ENCODE data around the gene PTPN6.

Gene PTPN6

DNA sequence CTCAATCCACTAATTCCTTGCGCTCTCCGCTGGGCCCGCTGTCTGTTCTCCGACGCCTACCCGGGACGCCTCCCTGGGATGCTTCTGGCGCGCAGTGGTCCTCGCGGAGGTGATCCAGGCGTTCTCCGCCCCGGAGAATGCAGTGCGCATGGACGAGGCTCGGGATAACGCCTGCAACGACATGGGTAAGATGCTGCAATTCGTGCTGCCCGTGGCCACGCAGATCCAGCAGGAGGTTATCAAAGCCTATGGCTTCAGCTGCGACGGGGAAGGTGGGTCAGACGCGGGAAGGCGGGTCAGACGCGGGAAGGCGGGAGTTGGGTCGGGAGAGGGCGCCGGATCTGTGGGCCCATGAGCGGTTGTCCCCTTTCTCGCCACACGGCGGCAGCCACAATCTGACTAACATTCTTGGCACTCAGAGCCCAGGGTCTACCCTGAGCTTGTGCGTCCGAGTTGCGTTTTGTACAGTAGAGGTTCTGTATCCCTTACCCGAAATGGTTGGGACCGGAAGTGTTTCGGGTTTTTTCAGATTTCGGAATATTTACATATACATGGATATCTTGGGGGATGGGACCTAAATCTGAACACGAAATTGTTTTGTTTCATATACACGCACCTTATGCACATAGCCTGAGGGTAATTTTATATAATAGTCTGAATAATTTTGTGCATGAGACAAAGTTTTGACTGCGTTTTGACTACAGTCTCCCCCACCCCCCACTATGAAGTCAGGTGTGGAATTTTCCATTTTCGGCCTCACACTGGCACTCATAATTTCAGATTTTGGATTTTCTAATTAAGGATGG is 6.6 kb upstream of the PTPN6 start:
- DNase-seq (ENCODE audit: low spot score): peak; percentile 84
- ChIA-PET POLR2A (ENCODE audit: low non-redundant PET) (interaction anchor here (0.6 to 2.4 kb wide), 9 partner anchors 9 to 164 kb away, joined by 3 to 24 read pairs (median 5); no protein-coding TSS in a partner anchor), CTCF (interaction anchor here (0.7 to 2.7 kb wide), 11 partner anchors 10 to 165 kb away, joined by 3 to 14 read pairs (median 4); partner anchors contain the start of gene C1RL)
- TF ChIP-seq CTCF (conservative IDR thresholded peaks at IDR 0.05; ENCODE audit: low read depth): peak; percentile 74
- H3K27ac ChIP-seq: peak overlapping the region; percentile 97

DNA sequence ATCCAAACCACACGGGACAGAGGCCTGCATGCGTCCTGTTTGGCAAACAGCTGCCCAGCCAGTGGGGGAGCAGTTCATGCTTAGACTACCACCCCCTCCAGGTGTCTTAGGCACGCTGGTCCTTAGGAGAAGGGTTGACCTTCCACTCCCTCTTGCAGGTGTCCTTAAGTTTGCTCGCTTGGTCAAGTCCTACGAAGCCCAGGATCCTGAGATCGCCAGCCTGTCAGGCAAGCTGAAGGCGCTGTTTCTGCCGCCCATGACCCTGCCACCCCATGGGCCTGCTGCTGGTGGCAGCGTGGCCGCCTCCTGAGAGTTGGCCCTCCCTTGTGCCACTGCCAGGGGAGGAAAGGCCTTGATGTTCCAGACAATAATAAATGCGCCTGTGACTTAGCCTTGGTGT is 5.5 kb upstream of the PTPN6 start:
- ChIA-PET CTCF (interaction anchor here (0.9 to 2.7 kb wide), 4 partner anchors 14 to 164 kb away, joined by 4 to 14 read pairs (median 9); partner anchors contain the start of gene C1RL), POLR2A (ENCODE audit: low non-redundant PET) (interaction anchor here (0.6 to 2.4 kb wide), 8 partner anchors 9 to 162 kb away, joined by 3 to 12 read pairs (median 4); partner anchors contain the start of gene LPCAT3)
- no peak for DNase-seq (ENCODE audit: low spot score)
- H3K27ac ChIP-seq: peak overlapping the region; percentile 97
- TF ChIP-seq CTCF (conservative IDR thresholded peaks at IDR 0.05; ENCODE audit: low read depth): no peak

DNA sequence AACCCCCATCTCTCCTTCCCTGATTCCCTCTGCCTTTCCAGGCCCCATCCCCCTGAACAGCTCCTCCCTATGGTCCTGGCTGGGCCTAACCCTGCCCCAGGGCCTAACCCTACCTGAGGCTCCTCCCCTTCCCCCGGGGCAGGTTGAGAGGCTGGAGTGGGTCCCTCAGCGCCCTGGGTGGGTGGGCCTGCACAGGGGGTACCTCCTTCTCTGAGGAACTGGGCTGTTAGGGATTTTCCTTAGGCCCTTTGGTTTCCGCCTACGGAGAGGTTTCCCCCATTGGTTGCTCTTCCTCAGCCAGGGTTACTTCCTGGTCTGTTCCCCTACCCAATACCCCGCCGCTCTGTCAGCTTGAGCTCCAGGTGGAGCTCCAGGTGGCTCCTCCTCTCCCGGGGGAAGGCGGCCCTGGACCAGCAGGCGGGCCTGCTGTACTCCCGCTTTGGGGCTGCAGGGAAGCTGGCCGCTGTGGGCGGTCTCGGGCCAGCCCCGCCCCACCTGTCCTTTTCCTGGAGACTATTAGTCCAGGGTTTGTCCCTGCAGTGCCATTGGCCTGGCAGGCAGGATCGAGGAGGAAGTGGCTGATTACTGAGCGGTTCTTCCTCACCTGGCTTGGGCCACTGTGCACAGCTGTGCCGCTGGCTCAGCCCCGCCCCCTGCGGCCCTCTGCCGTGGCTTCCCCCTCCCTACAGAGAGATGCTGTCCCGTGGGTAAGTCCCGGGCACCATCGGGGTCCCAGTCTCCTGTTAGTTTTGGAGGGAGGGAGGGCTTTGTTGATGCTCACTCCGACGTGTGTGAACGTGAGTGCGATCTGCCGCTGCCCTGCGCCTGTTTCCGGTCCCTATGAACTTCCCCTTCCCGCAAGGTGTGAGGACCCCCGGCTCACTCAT is 4.9 kb upstream of the PTPN6 start:
- POLR2A ChIA-PET (ENCODE audit: low non-redundant PET): interaction anchor here (0.6 to 2.4 kb wide), 9 partner anchors 8 to 162 kb away, joined by 3 to 12 read pairs (median 4); partner anchors contain the start of gene LPCAT3
- peak overlapping the region; percentile 97 for H3K27ac ChIP-seq
- DNase-seq (ENCODE audit: low spot score): peak; percentile 92
- CTCF ChIA-PET: interaction anchor here (0.6 to 2.7 kb wide), 5 partner anchors 16 to 163 kb away, joined by 3 to 14 read pairs (median 4); partner anchors contain the start of gene C1RL
- TF ChIP-seq CTCF (conservative IDR thresholded peaks at IDR 0.05; ENCODE audit: low read depth): no peak

DNA sequence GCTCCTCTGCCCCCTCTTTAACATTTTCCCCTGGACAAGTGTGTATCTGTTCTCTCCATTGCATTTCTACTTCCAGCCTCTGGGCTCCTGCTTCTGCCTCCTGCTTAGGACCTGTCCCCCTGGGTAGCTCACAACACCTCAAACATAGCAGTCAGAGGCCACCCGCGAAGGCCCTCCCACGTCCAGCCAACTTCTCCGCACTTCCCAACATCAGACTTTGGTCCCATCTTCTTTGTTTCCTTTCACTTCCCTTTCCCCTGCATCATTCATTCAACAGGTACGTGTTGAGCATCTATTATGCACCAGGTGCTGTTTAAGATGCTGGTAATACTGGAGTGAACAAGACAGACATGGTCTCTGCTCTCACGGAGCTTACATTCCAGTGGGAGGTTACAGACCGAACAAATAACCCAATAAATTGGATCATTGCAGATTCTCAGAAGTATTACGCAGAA is 4.2 kb upstream of the PTPN6 start:
- peak overlapping the region; percentile 97 for H3K27ac ChIP-seq
- DNase-seq (ENCODE audit: low spot score): no peak
- CTCF ChIA-PET: interaction anchor here (0.6 to 1.2 kb wide), 5 partner anchors 13 to 144 kb away, joined by 3 to 5 read pairs (median 3); no protein-coding TSS in a partner anchor
- TF ChIP-seq CTCF (conservative IDR thresholded peaks at IDR 0.05; ENCODE audit: low read depth): no peak
- POLR2A ChIA-PET (ENCODE audit: low non-redundant PET): interaction anchor here (0.5 to 2.4 kb wide), 5 partner anchors 11 to 161 kb away, joined by 3 to 12 read pairs (median 4); no protein-coding TSS in a partner anchor

- no peak for DNase-seq (ENCODE audit: low spot score)
- TF ChIP-seq CTCF (conservative IDR thresholded peaks at IDR 0.05; ENCODE audit: low read depth): no peak
- ChIA-PET POLR2A (ENCODE audit: low non-redundant PET) (interaction anchor here (0.7 kb wide), 1 partner anchor 17 kb away, joined by 3 read pairs; no protein-coding TSS in a partner anchor), CTCF (interaction anchor here (1.0 to 1.2 kb wide), 2 partner anchors 17 to 23 kb away, joined by 4 to 5 read pairs; no protein-coding TSS in a partner anchor)
- no peak overlapping the region for H3K27ac ChIP-seq
Observed at GRCh38 chr12:6947615-6948014, 3.5 kb upstream of the PTPN6 start.
